Right lobe of liver (tissue), 6 donors: Measurements from ENCODE around the gene COL4A1. TPM values are rescaled to one million over a fixed set of nuclear protein-coding genes. Genes with fewer than 3 reads are reported as not detected.

Experiments
- ATAC-seq, 4 donors: fragments of 200-7000 bp; cut with Tn5 transposase; one replicate each; pipeline ENCODE4 v1.9.1; 2020; ENCODE audit warnings: mild to moderate bottlenecking in 4 of 4, moderate library complexity in 4 of 4
- DNase-seq, 3 donors: peaks; one replicate each; pipeline ENCODE4 v3.0.0-alpha.2; 2020
- H3K27ac ChIP-seq, 3 donors: fragments of 200-600 bp; one replicate each; pipeline ENCODE4 v1.8.0; 2022
- H3K27me3 ChIP-seq, 2 donors: fragments of 200-600 bp; one replicate each; pipeline ENCODE4 v1.8.0; 2022
- H3K36me3 ChIP-seq, 4 donors: fragments of 200-600 bp; sonication (generic) in 1 of 4; one replicate each; pipeline versions ENCODE4 v1.5.1 to v1.8.0; 2017 to 2022; ENCODE audit warnings: control low read depth in 1 of 4
- H3K4me1 ChIP-seq, 4 donors: fragments of 200-600 bp; sonication (generic) in 1 of 4; one replicate each; pipeline versions ENCODE4 v1.5.1 to v1.8.0; 2017 to 2022; ENCODE audit warnings: control low read depth in 1 of 4
- H3K4me3 ChIP-seq, 3 donors: fragments of 200-600 bp; one replicate each; pipeline ENCODE4 v1.8.0; 2022
- H3K9me3 ChIP-seq, 4 donors: fragments of 200-600 bp; sonication (generic) in 1 of 4; one replicate each; pipeline versions ENCODE4 v1.5.1 to v1.8.0; 2017 to 2022; ENCODE audit warnings: control low read depth in 1 of 4
- POLR2A ChIP-seq: fragments of 450-650 bp; IDR thresholded peaks from one replicate; pipeline ENCODE4 v1.6.1; 2017; ENCODE audit warnings: antibody characterized with exemption, mild to moderate bottlenecking
- WGBS: methylation state at CpG from one replicate; pipeline ENCODE4 v1.1.6; 2018; ENCODE audit warnings: low coverage, low lambda C conversion rate; ENCODE audit not compliant: insufficient coverage; ENCODE audit errors: missing lambda C conversion rate; 5-methylcytosine and 5-hydroxymethylcytosine counted together
- intact Hi-C, 2 donors: fragments of 100-400 bp; cut with DNase I; formaldehyde crosslinking; loops; one replicate each; pipeline versions ENCODE4 v1.11.2 to v1.14.1; 2022
- total RNA-seq, 6 experiments: library from RNA; depleted of rRNA in 2 of 6; stranded (reverse); fragments of >200 nt in 2 of 6; fragmentation: NEBNext Ultra II Directional in 3 of 6; extraction: Animal tissue kit (Norgen Biotek cat#: 25700) in 3 of 6; gene quantifications; one replicate each; pipeline versions ENCODE4 v1.1.0 to v1.2.4, GENCODE V29; 2016 to 2023
- TF ChIP-seq, protein P1 (sequence below), 4 donors: fragments of 200-600 bp in 3 of 4; fragments of 450-650 bp in 1 of 4; IDR thresholded peaks; one replicate each; pipeline versions ENCODE4 v1.5.1 to v1.8.0; 2016 to 2022; ENCODE audit warnings: antibody characterized with exemption in 4 of 4, mild to moderate bottlenecking in 2 of 4
- donor health status: DM: no; HTN: yes; CAD: no.
- donor health status: DM: no; HTN: no; CAD: no.
- donor health status: DM: no; HTN: no; CAD: no.
- donor health status: DM: no; HTN: yes; CAD: no.
- donor health status: DM: no; HTN: yes; CAD: no.

The COL4A1 gene
- total RNA-seq, 6 experiments from 2014 or later: 8.0 to 89.8 (median 41.1) TPM

DNA sequence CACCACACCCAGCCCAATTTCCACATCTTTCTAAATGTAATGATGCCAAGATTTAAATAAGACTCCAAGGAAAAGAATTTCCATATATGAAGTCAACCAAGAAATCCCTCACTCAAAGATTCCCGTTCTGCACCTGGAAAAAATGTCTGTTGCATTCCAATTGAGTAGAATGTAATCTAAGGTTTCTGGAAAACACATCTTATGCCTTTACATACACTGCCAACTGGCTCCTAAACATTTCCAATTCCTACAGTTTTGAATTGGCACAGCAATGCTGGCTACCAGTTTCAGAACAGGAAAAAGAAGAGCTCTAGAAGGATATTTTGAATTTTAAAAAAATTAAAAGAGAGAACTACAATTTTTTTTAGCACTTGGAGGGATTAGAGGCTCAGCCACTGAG, 43.1 kb upstream of the COL4A1 start:
- no peaks in the 10 kb centered on the region for H3K9me3 ChIP-seq
- WGBS: 100% methylated on average over 1 of the region's 1 CpG
- H3K27ac ChIP-seq: no peak overlapping the region
- no peak for TF ChIP-seq POLR2A
- TF ChIP-seq, protein P1, sequence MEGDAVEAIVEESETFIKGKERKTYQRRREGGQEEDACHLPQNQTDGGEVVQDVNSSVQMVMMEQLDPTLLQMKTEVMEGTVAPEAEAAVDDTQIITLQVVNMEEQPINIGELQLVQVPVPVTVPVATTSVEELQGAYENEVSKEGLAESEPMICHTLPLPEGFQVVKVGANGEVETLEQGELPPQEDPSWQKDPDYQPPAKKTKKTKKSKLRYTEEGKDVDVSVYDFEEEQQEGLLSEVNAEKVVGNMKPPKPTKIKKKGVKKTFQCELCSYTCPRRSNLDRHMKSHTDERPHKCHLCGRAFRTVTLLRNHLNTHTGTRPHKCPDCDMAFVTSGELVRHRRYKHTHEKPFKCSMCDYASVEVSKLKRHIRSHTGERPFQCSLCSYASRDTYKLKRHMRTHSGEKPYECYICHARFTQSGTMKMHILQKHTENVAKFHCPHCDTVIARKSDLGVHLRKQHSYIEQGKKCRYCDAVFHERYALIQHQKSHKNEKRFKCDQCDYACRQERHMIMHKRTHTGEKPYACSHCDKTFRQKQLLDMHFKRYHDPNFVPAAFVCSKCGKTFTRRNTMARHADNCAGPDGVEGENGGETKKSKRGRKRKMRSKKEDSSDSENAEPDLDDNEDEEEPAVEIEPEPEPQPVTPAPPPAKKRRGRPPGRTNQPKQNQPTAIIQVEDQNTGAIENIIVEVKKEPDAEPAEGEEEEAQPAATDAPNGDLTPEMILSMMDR (IDR thresholded peaks at IDR 0.05): no peak
- ATAC-seq (no peak), DNase-seq (no peak)
- no peaks in the 10 kb centered on the region for H3K4me1 ChIP-seq
- H3K4me3 ChIP-seq: no peak overlapping the region
- no peaks in the 10 kb centered on the region for H3K36me3 ChIP-seq
- intact Hi-C loops: no loop called here
- H3K27me3 ChIP-seq: no peaks in the 10 kb centered on the region

DNA sequence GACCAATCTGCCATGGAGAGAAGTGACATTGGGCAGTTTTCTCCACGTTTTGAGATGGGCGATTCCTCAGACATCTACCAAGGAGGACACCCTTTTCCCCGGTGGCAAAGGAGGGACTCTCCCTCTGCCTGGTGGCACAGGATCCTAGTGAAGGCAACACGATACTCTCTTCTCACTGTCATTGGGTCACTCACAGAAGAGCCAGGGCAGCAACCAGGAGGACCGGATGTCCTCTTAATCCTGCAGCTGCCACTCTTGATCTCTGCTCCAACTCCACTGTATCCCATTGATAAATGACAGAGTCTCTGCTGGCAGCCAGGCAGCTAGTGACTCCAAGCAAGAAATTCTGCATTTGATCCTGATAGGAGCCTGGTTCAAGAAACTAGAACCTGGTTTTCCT, 42.3 kb upstream of the COL4A1 start:
- Histone ChIP-seq H3K27ac (no peak overlapping the region), H3K36me3 (no peaks in the 10 kb centered on the region), H3K4me1 (no peaks in the 10 kb centered on the region), H3K27me3 (no peaks in the 10 kb centered on the region), H3K4me3 (no peak overlapping the region), H3K9me3 (no peaks in the 10 kb centered on the region)
- ATAC-seq (no peak), DNase-seq (no peak)
- intact Hi-C loops: no loop called here
- TF ChIP-seq, protein P1 (IDR thresholded peaks at IDR 0.05): no peak
- TF ChIP-seq POLR2A: no peak
- 68% methylated on average over 4 of the region's 5 CpGs for WGBS

DNA sequence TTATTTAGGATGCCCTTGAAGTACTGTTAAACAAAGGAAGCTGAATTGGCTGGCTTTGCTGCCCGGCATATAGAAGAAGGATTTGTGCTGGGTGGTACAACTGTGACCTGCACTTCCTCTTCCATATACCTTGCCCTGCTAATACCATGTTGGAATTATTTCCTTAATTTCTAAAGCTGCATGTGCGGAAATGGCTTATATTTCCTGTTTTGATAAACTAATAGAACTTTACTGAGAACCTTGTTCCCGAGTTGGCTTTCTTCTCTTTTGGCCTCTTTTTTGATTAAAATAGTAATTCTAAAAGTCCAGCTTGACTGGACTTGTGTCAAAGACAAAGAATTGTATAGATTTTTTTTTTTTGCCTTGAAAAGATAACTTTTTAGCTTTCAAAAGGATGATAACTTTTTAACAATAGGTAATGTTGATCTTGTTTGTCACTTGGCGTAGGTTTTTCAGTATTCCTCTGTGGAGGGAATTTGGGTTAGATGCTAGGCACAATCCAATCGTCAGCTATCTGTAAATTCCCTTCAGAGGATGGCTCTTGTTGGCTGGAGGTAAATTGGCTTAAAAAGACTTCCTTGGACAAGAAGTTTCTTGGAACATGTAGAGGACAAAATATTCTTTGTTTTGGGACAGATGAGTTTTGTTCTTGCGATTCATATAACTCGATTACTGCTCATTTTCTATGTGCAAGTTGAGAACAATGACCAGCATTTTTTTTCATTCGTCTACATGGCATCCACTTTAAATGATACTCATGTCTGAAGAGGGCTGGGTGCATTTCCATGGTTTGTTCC, 41.5 kb upstream of the COL4A1 start:
- no peak for DNase-seq
- intact Hi-C loops: no loop called here
- TF ChIP-seq POLR2A: no peak
- TF ChIP-seq, protein P1 (IDR thresholded peaks at IDR 0.05): no peak
- peak in 2 of 4 donors; percentile 10 to 12 for ATAC-seq
- Histone ChIP-seq H3K27me3 (no peaks in the 10 kb centered on the region), H3K27ac (no peak overlapping the region), H3K4me3 (no peak overlapping the region), H3K36me3 (no peaks in the 10 kb centered on the region), H3K4me1 (no peaks in the 10 kb centered on the region), H3K9me3 (no peaks in the 10 kb centered on the region)
- WGBS: 59% methylated on average over 8 of the region's 8 CpGs

DNA sequence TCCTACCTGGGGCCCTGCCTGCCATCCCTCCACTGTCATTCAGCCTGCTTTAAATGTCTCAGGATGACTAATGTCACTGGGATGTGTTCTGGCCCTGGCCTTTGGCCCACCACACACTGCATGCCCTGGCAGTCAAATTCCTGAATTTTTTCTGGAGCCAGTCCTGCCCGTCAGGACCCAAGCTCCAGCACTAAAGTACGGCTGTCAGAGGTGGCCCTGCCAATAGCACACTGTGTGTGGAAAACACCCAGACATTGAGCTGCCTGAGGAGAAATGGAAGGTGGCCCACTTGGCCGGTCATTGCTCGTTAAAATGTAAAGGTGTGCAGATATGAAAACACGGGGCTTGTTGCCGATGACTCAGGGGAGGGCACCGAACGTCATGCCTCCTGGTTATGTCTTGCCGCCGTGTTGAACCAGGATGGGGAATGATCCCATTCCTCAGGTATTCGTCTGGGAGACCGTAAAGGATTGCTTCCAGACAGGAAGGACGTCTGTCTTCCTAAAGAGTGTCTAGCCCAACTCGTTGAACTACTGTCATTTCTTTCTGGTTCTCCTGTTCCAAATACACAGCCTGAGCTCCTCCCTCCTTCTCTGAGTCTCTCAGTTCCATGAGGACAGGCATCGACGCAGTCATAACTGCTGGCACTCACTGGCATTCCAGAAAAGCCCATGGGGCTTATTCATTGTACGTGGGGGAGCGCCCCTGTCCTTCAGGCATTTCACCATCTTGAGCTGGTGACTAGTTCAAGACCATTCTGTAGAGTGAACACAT, 40.8 kb upstream of the COL4A1 start:
- intact Hi-C loops: no loop called here
- H3K36me3 ChIP-seq: no peaks in the 10 kb centered on the region
- TF ChIP-seq, protein P1 (IDR thresholded peaks at IDR 0.05): no peak
- no peak for TF ChIP-seq POLR2A
- no peaks in the 10 kb centered on the region for H3K27me3 ChIP-seq
- no peak overlapping the region for H3K27ac ChIP-seq
- H3K4me1 ChIP-seq: no peaks in the 10 kb centered on the region
- peak in 2 of 4 donors; percentile 23 to 36 for ATAC-seq
- no peak for DNase-seq
- no peak overlapping the region for H3K4me3 ChIP-seq
- WGBS: 52% methylated on average over 13 of the region's 18 CpGs
- no peaks in the 10 kb centered on the region for H3K9me3 ChIP-seq
